ENCODE data around the gene APMAP.

Gene APMAP

GRCh38 chr20:25008388-25009217, 16.1 kb upstream of the APMAP start:
- TF ChIP-seq, protein P1, sequence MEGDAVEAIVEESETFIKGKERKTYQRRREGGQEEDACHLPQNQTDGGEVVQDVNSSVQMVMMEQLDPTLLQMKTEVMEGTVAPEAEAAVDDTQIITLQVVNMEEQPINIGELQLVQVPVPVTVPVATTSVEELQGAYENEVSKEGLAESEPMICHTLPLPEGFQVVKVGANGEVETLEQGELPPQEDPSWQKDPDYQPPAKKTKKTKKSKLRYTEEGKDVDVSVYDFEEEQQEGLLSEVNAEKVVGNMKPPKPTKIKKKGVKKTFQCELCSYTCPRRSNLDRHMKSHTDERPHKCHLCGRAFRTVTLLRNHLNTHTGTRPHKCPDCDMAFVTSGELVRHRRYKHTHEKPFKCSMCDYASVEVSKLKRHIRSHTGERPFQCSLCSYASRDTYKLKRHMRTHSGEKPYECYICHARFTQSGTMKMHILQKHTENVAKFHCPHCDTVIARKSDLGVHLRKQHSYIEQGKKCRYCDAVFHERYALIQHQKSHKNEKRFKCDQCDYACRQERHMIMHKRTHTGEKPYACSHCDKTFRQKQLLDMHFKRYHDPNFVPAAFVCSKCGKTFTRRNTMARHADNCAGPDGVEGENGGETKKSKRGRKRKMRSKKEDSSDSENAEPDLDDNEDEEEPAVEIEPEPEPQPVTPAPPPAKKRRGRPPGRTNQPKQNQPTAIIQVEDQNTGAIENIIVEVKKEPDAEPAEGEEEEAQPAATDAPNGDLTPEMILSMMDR (conservative IDR thresholded peaks at IDR 0.05; ENCODE audit: low read depth, low read length), result no peak
- Histone ChIP-seq H2AFZ (ENCODE audit: low read depth) (no peak overlapping the region), H3K4me1 (ENCODE audit: low read depth, poor library complexity, severe bottlenecking) (no peaks in the 10 kb centered on the region)

GRCh38 chr20:25007491-25008305, 15.1 kb upstream of the APMAP start:
- H3K27ac ChIP-seq, result no peak overlapping the region
- H3K4me1 ChIP-seq (ENCODE audit: low read depth, poor library complexity, severe bottlenecking), result no peaks in the 10 kb centered on the region
- no peaks in the 10 kb centered on the region for H3K79me2 ChIP-seq (ENCODE audit: insufficient read depth, low read depth)
- H3K36me3 ChIP-seq (ENCODE audit: insufficient read depth), result no peaks in the 10 kb centered on the region
- no peak overlapping the region for H3K4me3 ChIP-seq (IDR thresholded peaks at IDR 0.05; ENCODE audit: insufficient read depth, low read depth, low read length)
- no peaks in the 10 kb centered on the region for H4K20me1 ChIP-seq (ENCODE audit: insufficient read depth)
- no peak overlapping the region for H3K4me2 ChIP-seq
- no peak overlapping the region for H3K9ac ChIP-seq
- H2AFZ ChIP-seq (ENCODE audit: low read depth), result no peak overlapping the region
- no peaks in the 10 kb centered on the region for H3K27me3 ChIP-seq (ENCODE audit: insufficient read depth, low read depth)
- TF ChIP-seq, protein P1 (conservative IDR thresholded peaks at IDR 0.05; ENCODE audit: low read depth, low read length), result no peak

More at GRCh38 chr20:25008388-25009217, 16.1 kb upstream of the APMAP start:
- no peak overlapping the region for H3K4me3 ChIP-seq (IDR thresholded peaks at IDR 0.05; ENCODE audit: insufficient read depth, low read depth, low read length)
- no peak overlapping the region for H3K27ac ChIP-seq
- H3K9ac ChIP-seq, result no peak overlapping the region
- no peaks in the 10 kb centered on the region for H3K36me3 ChIP-seq (ENCODE audit: insufficient read depth)
- H3K27me3 ChIP-seq (ENCODE audit: insufficient read depth, low read depth), result no peaks in the 10 kb centered on the region
- no peaks in the 10 kb centered on the region for H4K20me1 ChIP-seq (ENCODE audit: insufficient read depth)
- H3K79me2 ChIP-seq (ENCODE audit: insufficient read depth, low read depth), result no peaks in the 10 kb centered on the region
- H3K4me2 ChIP-seq, result no peak overlapping the region

- no peak overlapping the region for H3K4me2 ChIP-seq
- H3K27me3 ChIP-seq (ENCODE audit: insufficient read depth, low read depth), result no peaks in the 10 kb centered on the region
- H3K27ac ChIP-seq, result no peak overlapping the region
- H2AFZ ChIP-seq (ENCODE audit: low read depth), result no peak overlapping the region
- no peak overlapping the region for H3K4me3 ChIP-seq (IDR thresholded peaks at IDR 0.05; ENCODE audit: insufficient read depth, low read depth, low read length)
- no peaks in the 10 kb centered on the region for H3K79me2 ChIP-seq (ENCODE audit: insufficient read depth, low read depth)
- TF ChIP-seq, protein P1 (conservative IDR thresholded peaks at IDR 0.05; ENCODE audit: low read depth, low read length), result no peak
- H3K9ac ChIP-seq, result no peak overlapping the region
- no peaks in the 10 kb centered on the region for H4K20me1 ChIP-seq (ENCODE audit: insufficient read depth)
- H3K4me1 ChIP-seq (ENCODE audit: low read depth, poor library complexity, severe bottlenecking), result no peaks in the 10 kb centered on the region
- no peaks in the 10 kb centered on the region for H3K36me3 ChIP-seq (ENCODE audit: insufficient read depth)
Measured at GRCh38 chr20:25006431-25007167, 14.0 kb upstream of the APMAP start.

- TF ChIP-seq, protein P1 (conservative IDR thresholded peaks at IDR 0.05; ENCODE audit: low read depth, low read length), result no peak
- H2AFZ ChIP-seq (ENCODE audit: low read depth), result no peak overlapping the region
- no peaks in the 10 kb centered on the region for H4K20me1 ChIP-seq (ENCODE audit: insufficient read depth)
- H3K27me3 ChIP-seq (ENCODE audit: insufficient read depth, low read depth), result no peaks in the 10 kb centered on the region
- no peak overlapping the region for H3K27ac ChIP-seq
- H3K36me3 ChIP-seq (ENCODE audit: insufficient read depth), result no peaks in the 10 kb centered on the region
- H3K79me2 ChIP-seq (ENCODE audit: insufficient read depth, low read depth), result no peaks in the 10 kb centered on the region
- no peak overlapping the region for H3K4me2 ChIP-seq
- no peak overlapping the region for H3K4me3 ChIP-seq (IDR thresholded peaks at IDR 0.05; ENCODE audit: insufficient read depth, low read depth, low read length)
- no peak overlapping the region for H3K9ac ChIP-seq
- no peaks in the 10 kb centered on the region for H3K4me1 ChIP-seq (ENCODE audit: low read depth, poor library complexity, severe bottlenecking)
Measured at GRCh38 chr20:25005661-25006060, 13.1 kb upstream of the APMAP start.

All from KMS-11 (cell line).